Measurements from ENCODE around the gene CDC23.
A peak's percentile ranks its signal among the peaks of the same experiment; 100 is the strongest.
"Not testable (repeated sequence)": the region's sequence is repeated elsewhere in the genome, so short reads cannot be mapped to it uniquely, and the experiment has no call there.

CDC23 gene

GRCh38 chr5:138216799-138217198 is 3.7 kb upstream of the CDC23 start:
- no peak for DNase-seq (ENCODE audit: low read depth)

GRCh38 chr5:138212828-138213160 is 329 bp downstream of the CDC23 start:
- no peak for DNase-seq (ENCODE audit: low read depth)

- DNase-seq (ENCODE audit: low read depth) = no peak
Measured at GRCh38 chr5:138210985-138211384, 2.1 kb downstream of the CDC23 start.

GRCh38 chr5:138193859-138194258 is 19.3 kb downstream of the CDC23 start:
- DNase-seq (ENCODE audit: low read depth) = not testable (repeated sequence)

GRCh38 chr5:138192826-138193225 is 20.3 kb downstream of the CDC23 start:
- DNase-seq (ENCODE audit: low read depth) = no peak

GRCh38 chr5:138188626-138189025 is 24.5 kb downstream of the CDC23 start:
- no peak for DNase-seq (ENCODE audit: low read depth)

- no peak for DNase-seq (ENCODE audit: low read depth)
Measured at GRCh38 chr5:138186002-138186447, 27.1 kb downstream of the CDC23 start.

- DNase-seq (ENCODE audit: low read depth) = no peak
Measured at GRCh38 chr5:138182808-138183207, 30.3 kb downstream of the CDC23 start.

GRCh38 chr5:138180841-138181240 is 32.3 kb downstream of the CDC23 start:
- DNase-seq (ENCODE audit: low read depth) = no peak

- DNase-seq (ENCODE audit: low read depth) = peak; percentile 47
Measured at GRCh38 chr5:138180183-138180782, 32.8 kb downstream of the CDC23 start.

- no peak for DNase-seq (ENCODE audit: low read depth)
Measured at GRCh38 chr5:138179277-138179857, 33.8 kb downstream of the CDC23 start.

GRCh38 chr5:138178516-138179276 is 34.4 kb downstream of the CDC23 start, which contains the start of the genes BRD8 and KIF20A:
Gene BRD8 (minus strand): TSS chr5:138178630. CDS start chr5:138178614, 16 bp downstream.
Gene KIF20A (plus strand): TSS chr5:138179112. CDS start chr5:138179681, 569 bp downstream.
- DNase-seq (ENCODE audit: low read depth) = peak; percentile 94

- peak; percentile 19 for DNase-seq (ENCODE audit: low read depth)
Measured at GRCh38 chr5:138177941-138178515, 35.1 kb downstream of the CDC23 start.

- DNase-seq (ENCODE audit: low read depth) = no peak
Measured at GRCh38 chr5:138170299-138170698, 42.8 kb downstream of the CDC23 start.

GRCh38 chr5:138169124-138169523 is 44.0 kb downstream of the CDC23 start:
- DNase-seq (ENCODE audit: low read depth) = no peak

- DNase-seq (ENCODE audit: low read depth) = no peak
Measured at GRCh38 chr5:138163721-138164120, 49.4 kb downstream of the CDC23 start.

- DNase-seq (ENCODE audit: low read depth) = no peak
Measured at GRCh38 chr5:138160706-138161105, 52.4 kb downstream of the CDC23 start.

GRCh38 chr5:138159666-138160065 is 53.5 kb downstream of the CDC23 start:
- DNase-seq (ENCODE audit: low read depth) = no peak

GRCh38 chr5:138157626-138158025 is 55.5 kb downstream of the CDC23 start:
- DNase-seq (ENCODE audit: low read depth) = no peak

GRCh38 chr5:138155977-138156376 is 57.1 kb downstream of the CDC23 start:
- not testable (repeated sequence) for DNase-seq (ENCODE audit: low read depth)

GRCh38 chr5:138149530-138149929 is 63.6 kb downstream of the CDC23 start:
- DNase-seq (ENCODE audit: low read depth) = no peak

GRCh38 chr5:138148811-138149210 is 64.3 kb downstream of the CDC23 start:
- DNase-seq (ENCODE audit: low read depth) = peak; percentile 63

GRCh38 chr5:138143578-138143977 is 69.5 kb downstream of the CDC23 start:
- DNase-seq (ENCODE audit: low read depth) = not testable (repeated sequence)
